ENCODE results near the gene MARCHF11. TPM values are rescaled to one million over a fixed set of nuclear protein-coding genes. Genes with fewer than 3 reads are reported as not detected.

Gene MARCHF11
- total and polyA plus RNA-seq, 2 of the 8 experiments (the other 6 are each of a cell fraction or from before 2014, with no cell fraction given): 0.27 to 0.82 TPM

GRCh38 chr5:16131878-16132277, 47.7 kb downstream of the MARCHF11 start:
- H4K20me1 ChIP-seq (replicated peaks in 1 of 2; ENCODE audit: control insufficient read depth in 1 of 2, insufficient read depth in 2 of 2, low read length in 2 of 2): no peaks in the 10 kb centered on the region
- H2BK5ac ChIP-seq (ENCODE audit: low read depth, low read length): no peak overlapping the region
- H3K9me3 ChIP-seq (ENCODE audit: insufficient read depth in 2 of 2, low read depth in 1 of 2, low read length in 1 of 2): no peaks in the 10 kb centered on the region
- no peak overlapping the region for H4K5ac ChIP-seq (ENCODE audit: insufficient read length, low read depth, low read length)
- no peaks in the 10 kb centered on the region for H3K4me1 ChIP-seq (replicated peaks in 1 of 4; ENCODE audit: control insufficient read depth in 3 of 4, insufficient read depth in 4 of 4, low read length in 3 of 4)
- H3K4ac ChIP-seq (replicated peaks; ENCODE audit: insufficient read length, low read depth, low read length): no peak overlapping the region
- no peak overlapping the region for H2AK5ac ChIP-seq (ENCODE audit: low read depth, low read length)
- H3K14ac ChIP-seq (ENCODE audit: insufficient read length): no peak overlapping the region
- CTCF ChIA-PET (ENCODE audit: partially characterized antibody): no interaction called here
- H3K79me1 ChIP-seq (ENCODE audit: low read depth, low read length): no peaks in the 10 kb centered on the region
- H3K9ac ChIP-seq (replicated peaks in 1 of 4; ENCODE audit: extremely low read depth in 1 of 4, low read depth in 3 of 4, low read length in 3 of 4): no peak overlapping the region; a peak in 1 of 7 replicates
- H4K8ac ChIP-seq (ENCODE audit: extremely low read depth, insufficient read depth, low read length): no peak overlapping the region
- H3K27me3 ChIP-seq (replicated peaks in 1 of 4; ENCODE audit: control insufficient read depth in 3 of 4, extremely low read depth in 1 of 4, insufficient read depth in 3 of 4, low read length in 3 of 4): no peaks in the 10 kb centered on the region
- no peak overlapping the region for H4K91ac ChIP-seq (replicated peaks; ENCODE audit: insufficient read length, low read length)
- H2BK120ac ChIP-seq (replicated peaks; ENCODE audit: low read depth, low read length): no peak overlapping the region
- no peak overlapping the region for H3K56ac ChIP-seq (replicated peaks; ENCODE audit: insufficient read length, low read depth, low read length)
- no peak overlapping the region for H3K18ac ChIP-seq (ENCODE audit: extremely low read depth, low read length)
- H2BK15ac ChIP-seq (ENCODE audit: low read length): no peak overlapping the region
- no peak overlapping the region for H2BK20ac ChIP-seq (ENCODE audit: low read length)
- no peaks in the 10 kb centered on the region for H3K36me3 ChIP-seq (ENCODE audit: control insufficient read depth in 2 of 4, insufficient read depth in 4 of 4, low read length in 3 of 4)
- H3K27ac ChIP-seq (ENCODE audit: low read depth, low read length): no peak overlapping the region
- H2AFZ ChIP-seq (ENCODE audit: low read length): no peak overlapping the region
- no peaks in the 10 kb centered on the region for H3K23me2 ChIP-seq (ENCODE audit: low read depth, low read length)
- POLR2A ChIA-PET (ENCODE audit: partially characterized antibody): no interaction called here
- DNase-seq (ENCODE audit: low read depth in 1 of 2, low spot score in 2 of 2) (no peak), FAIRE-seq (no peak)
- no peak overlapping the region for H3K4me3 ChIP-seq (ENCODE audit: extremely low read depth in 1 of 4, insufficient read depth in 2 of 4, low read depth in 3 of 4, low read length in 4 of 4)
- H3K79me2 ChIP-seq (ENCODE audit: control insufficient read depth in 1 of 2, insufficient read depth in 2 of 2, low read length in 2 of 2): no peaks in the 10 kb centered on the region
- H2BK12ac ChIP-seq (ENCODE audit: low read depth, low read length): no peak overlapping the region
- no peak overlapping the region for H3K4me2 ChIP-seq (ENCODE audit: insufficient read depth in 1 of 2, low read depth in 2 of 2, low read length in 2 of 2)
- WGBS, 2 experiments (ENCODE audit: extremely low coverage in 1 of 2, insufficient coverage in 1 of 2, insufficient read length in 1 of 2, insufficient replicate concordance in 2 of 2, low coverage in 1 of 2, low lambda C conversion rate in 2 of 2, missing lambda C conversion rate in 1 of 2): 87% methylated on average over 5 of the region's 5 CpGs; no CpG with 5 or more reads in 1 of the 2 experiments
- no peak overlapping the region for H3K23ac ChIP-seq (ENCODE audit: insufficient read length)
- TF ChIP-seq, protein P1, sequence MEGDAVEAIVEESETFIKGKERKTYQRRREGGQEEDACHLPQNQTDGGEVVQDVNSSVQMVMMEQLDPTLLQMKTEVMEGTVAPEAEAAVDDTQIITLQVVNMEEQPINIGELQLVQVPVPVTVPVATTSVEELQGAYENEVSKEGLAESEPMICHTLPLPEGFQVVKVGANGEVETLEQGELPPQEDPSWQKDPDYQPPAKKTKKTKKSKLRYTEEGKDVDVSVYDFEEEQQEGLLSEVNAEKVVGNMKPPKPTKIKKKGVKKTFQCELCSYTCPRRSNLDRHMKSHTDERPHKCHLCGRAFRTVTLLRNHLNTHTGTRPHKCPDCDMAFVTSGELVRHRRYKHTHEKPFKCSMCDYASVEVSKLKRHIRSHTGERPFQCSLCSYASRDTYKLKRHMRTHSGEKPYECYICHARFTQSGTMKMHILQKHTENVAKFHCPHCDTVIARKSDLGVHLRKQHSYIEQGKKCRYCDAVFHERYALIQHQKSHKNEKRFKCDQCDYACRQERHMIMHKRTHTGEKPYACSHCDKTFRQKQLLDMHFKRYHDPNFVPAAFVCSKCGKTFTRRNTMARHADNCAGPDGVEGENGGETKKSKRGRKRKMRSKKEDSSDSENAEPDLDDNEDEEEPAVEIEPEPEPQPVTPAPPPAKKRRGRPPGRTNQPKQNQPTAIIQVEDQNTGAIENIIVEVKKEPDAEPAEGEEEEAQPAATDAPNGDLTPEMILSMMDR (IDR thresholded peaks at IDR 0.05; ENCODE audit: control extremely low read depth in 1 of 3, insufficient read depth in 1 of 3, low read depth in 1 of 3, low read length in 3 of 3): no peak
- TF ChIP-seq RAD21 (IDR thresholded peaks at IDR 0.05 in 1 of 2, conservative IDR thresholded peaks at IDR 0.05 in 1 of 2; ENCODE audit: low read depth in 2 of 2, low read length in 2 of 2) (no peak), YY1 (IDR thresholded peaks at IDR 0.05; ENCODE audit: low read depth, low read length) (no peak), SP4 (IDR thresholded peaks at IDR 0.05; ENCODE audit: low read length) (no peak), KDM4A (IDR thresholded peaks at IDR 0.05; ENCODE audit: low read depth, low read length, severe bottlenecking) (no peak), HDAC6 (IDR thresholded peaks at IDR 0.05; ENCODE audit: low read depth, low read length) (no peak), E2F6 (IDR thresholded peaks at IDR 0.05) (no peak), MAFK (IDR thresholded peaks at IDR 0.05; ENCODE audit: low read depth, low read length) (no peak), CEBPB (IDR thresholded peaks at IDR 0.05; ENCODE audit: low read depth, low read length) (no peak), RBBP5 (IDR thresholded peaks at IDR 0.05; ENCODE audit: borderline replicate concordance, low read depth, low read length) (no peak), POLR2AphosphoS5 (IDR thresholded peaks at IDR 0.05; ENCODE audit: low read depth, low read length) (no peak), ZNF274 (IDR thresholded peaks at IDR 0.05; ENCODE audit: borderline replicate concordance, extremely low read depth, low read length) (no peak)

Data from H1 (cell line).